WERI-Rb-1 (cell line): ENCODE data around the gene EDAR.

Experiments
- DNase-seq: peaks from one replicate; pipeline ENCODE4 v3.0.0-alpha.2; 2020
- H3K27ac ChIP-seq: fragments of 250-450 bp; sonication (Bioruptor Pico); 2 replicates; pipeline ENCODE4 v1.5.1; 2020; ENCODE audit warnings: mild to moderate bottlenecking, moderate library complexity
- H3K27me3 ChIP-seq: fragments of 250-450 bp; sonication (Bioruptor Pico); 2 replicates; pipeline ENCODE4 v1.5.1; 2021; ENCODE audit warnings: mild to moderate bottlenecking, low read depth, moderate library complexity; ENCODE audit not compliant: insufficient read depth, severe bottlenecking
- H3K36me3 ChIP-seq: fragments of 250-450 bp; sonication (Bioruptor Pico); 2 replicates; pipeline ENCODE4 v1.5.1; 2020; ENCODE audit warnings: mild to moderate bottlenecking, moderate library complexity
- H3K4me3 ChIP-seq: 2 replicates; pipeline ENCODE4 v1.5.1; 2011; ENCODE audit warnings: low read depth, mild to moderate bottlenecking, control low read depth, low read length
- H3K9me3 ChIP-seq: fragments of 250-450 bp; sonication (Bioruptor Pico); 2 replicates; pipeline ENCODE4 v1.5.1; 2021; ENCODE audit warnings: mild to moderate bottlenecking, moderate library complexity; ENCODE audit not compliant: severe bottlenecking
- CTCF ChIP-seq: IDR thresholded peaks from 2 replicates; pipeline ENCODE4 v1.5.1; 2011; ENCODE audit warnings: low read depth, mild to moderate bottlenecking, control low read depth, inconsistent platforms, low read length

The EDAR gene

GRCh38 chr2:108854484-108854883 is 134.5 kb downstream of the EDAR start:
- Histone ChIP-seq H3K36me3 (peaks cover 46% of the 10 kb centered on the region), H3K4me3 (no peak overlapping the region), H3K9me3 (no peaks in the 10 kb centered on the region), H3K27me3 (no peaks in the 10 kb centered on the region), H3K27ac (no peak overlapping the region)
- no peak for TF ChIP-seq CTCF
- DNase-seq = no peak

GRCh38 chr2:108853421-108853820 is 135.6 kb downstream of the EDAR start:
- Histone ChIP-seq H3K4me3 (no peak overlapping the region), H3K9me3 (no peaks in the 10 kb centered on the region), H3K27ac (no peak overlapping the region), H3K27me3 (no peaks in the 10 kb centered on the region), H3K36me3 (peaks cover 50% of the 10 kb centered on the region)
- no peak for DNase-seq
- no peak for TF ChIP-seq CTCF

- Histone ChIP-seq H3K27ac (no peak overlapping the region), H3K27me3 (no peaks in the 10 kb centered on the region), H3K9me3 (no peaks in the 10 kb centered on the region), H3K4me3 (no peak overlapping the region), H3K36me3 (peaks cover 40% of the 10 kb centered on the region)
- DNase-seq = no peak
- no peak for TF ChIP-seq CTCF
These were observed 136.6 kb downstream of the EDAR start for GRCh38 chr2:108852375-108852774.

GRCh38 chr2:108847000-108847399 is 142.0 kb downstream of the EDAR start:
- Histone ChIP-seq H3K27ac (no peak overlapping the region), H3K9me3 (no peaks in the 10 kb centered on the region), H3K36me3 (peaks cover 25% of the 10 kb centered on the region), H3K27me3 (no peaks in the 10 kb centered on the region), H3K4me3 (no peak overlapping the region)
- no peak for TF ChIP-seq CTCF
- no peak for DNase-seq

GRCh38 chr2:108845923-108846322 is 143.1 kb downstream of the EDAR start:
- TF ChIP-seq CTCF = no peak
- no peak overlapping the region for H3K4me3 ChIP-seq
- H3K27me3 ChIP-seq = no peaks in the 10 kb centered on the region
- no peaks in the 10 kb centered on the region for H3K9me3 ChIP-seq
- no peak for DNase-seq
- H3K27ac ChIP-seq = no peak overlapping the region
- H3K36me3 ChIP-seq = peaks cover 14% of the 10 kb centered on the region
